CD4-positive, CD25-positive, alpha-beta regulatory T cell (primary cell): ENCODE data around the gene RAB2B. TPM values are rescaled to one million over a fixed set of nuclear protein-coding genes. Genes with fewer than 3 reads are reported as not detected.

ENCODE experiments used
- ATAC-seq, 2 donors: fragments of 150-1000 bp; cut with Tn5 transposase; one replicate each; pipeline ENCODE4 v1.10.0; 2021; ENCODE audit warnings: low read depth in 2 of 2, moderate number of reproducible peaks in 2 of 2, moderate library complexity in 1 of 2
- DNase-seq, 3 donors: peaks; one replicate each; pipeline versions ENCODE4 v3.0.0 to v3.0.0-alpha.2; 2012 to 2022; ENCODE audit warnings: mixed read lengths in 1 of 3
- H3K27ac ChIP-seq: one replicate; pipeline ENCODE4 v1.7.0; 2013; ENCODE audit warnings: mild to moderate bottlenecking, low read length; ENCODE audit not compliant: insufficient read depth, poor library complexity, severe bottlenecking
- H3K27me3 ChIP-seq: one replicate; pipeline ENCODE4 v1.7.0; 2013; ENCODE audit warnings: low read length; ENCODE audit not compliant: control insufficient read depth, insufficient read depth
- H3K36me3 ChIP-seq: one replicate; pipeline ENCODE4 v1.7.0; 2013; ENCODE audit warnings: mild to moderate bottlenecking, low read length, moderate library complexity; ENCODE audit not compliant: control insufficient read depth, insufficient read depth
- H3K4me1 ChIP-seq: 2 replicates; pipeline ENCODE4 v1.7.0; 2013; ENCODE audit warnings: mild to moderate bottlenecking, low read length; ENCODE audit not compliant: insufficient read depth, control insufficient read depth, poor library complexity, severe bottlenecking
- H3K4me3 ChIP-seq: one replicate; pipeline ENCODE4 v1.7.0; 2013; ENCODE audit warnings: low read depth, mild to moderate bottlenecking, low read length, moderate library complexity
- H3K9me3 ChIP-seq, 2 experiments: 1 replicate in 1 of 2; 2 replicates in 1 of 2; pipeline ENCODE4 v1.7.0; 2013; ENCODE audit warnings: low read length in 2 of 2, mild to moderate bottlenecking in 1 of 2, moderate library complexity in 1 of 2; ENCODE audit not compliant: control insufficient read depth in 2 of 2
- H3K27ac Mint-ChIP-seq, 3 donors: one replicate each; pipeline ENCODE4 v1.8.0; 2020 to 2022; ENCODE audit warnings: mild to moderate bottlenecking in 3 of 3, mixed read lengths in 3 of 3, moderate library complexity in 2 of 3
- H3K27me3 Mint-ChIP-seq: one replicate; pipeline ENCODE4 v1.8.0; 2022; ENCODE audit warnings: mild to moderate bottlenecking, mixed read lengths
- H3K36me3 Mint-ChIP-seq: one replicate; pipeline ENCODE4 v1.8.0; 2020; ENCODE audit warnings: mixed read lengths
- H3K4me1 Mint-ChIP-seq, 4 donors: one replicate each; pipeline ENCODE4 v1.8.0; 2020 to 2022; ENCODE audit warnings: mixed read lengths in 4 of 4, mild to moderate bottlenecking in 1 of 4
- H3K4me3 Mint-ChIP-seq, 4 donors: one replicate each; pipeline ENCODE4 v1.8.0; 2020 to 2022; ENCODE audit warnings: mild to moderate bottlenecking in 4 of 4, mixed read lengths in 4 of 4, moderate library complexity in 3 of 4
- H3K9me3 Mint-ChIP-seq, 7 donors: one replicate each; pipeline ENCODE4 v1.8.0; 2020 to 2022; ENCODE audit warnings: mixed read lengths in 7 of 7, mild to moderate bottlenecking in 3 of 7, moderate library complexity in 2 of 7
- polyA plus RNA-seq, 4 donors: library from polyadenylated mRNA; unstranded; fragments of 300-500 nt; fragmentation: Illumina TruSeq; gene quantifications; one replicate each; pipeline ENCODE4 v1.2.3, GENCODE V29; 2021
- total RNA-seq: library from RNA; stranded (reverse); gene quantifications from one replicate; pipeline ENCODE4 v1.2.3, GENCODE V29; 2022

Gene RAB2B
- total and polyA plus RNA-seq, 5 donors from 2014 or later = 12.1 to 32.6 (median 16.8) TPM

GRCh38 chr14:21437063-21437901 lies 39.5 kb downstream of the RAB2B start:
- Mint-ChIP-seq H3K36me3 (peaks cover 15% of the 10 kb centered on the region), H3K4me3 (peak overlapping the region; percentile 98 to 99 (median 98)), H3K4me1 (peaks cover 40 to 82% (median 61%) of the 10 kb centered on the region in 4 donors), H3K27ac (peak overlapping the region; percentile 99), H3K9me3 (no peaks in the 10 kb centered on the region), H3K27me3 (no peaks in the 10 kb centered on the region)
- H3K27me3 ChIP-seq = no peaks in the 10 kb centered on the region
- ATAC-seq (peak; percentile 99 to 100), DNase-seq (peak; percentile 99)
- H3K9me3 ChIP-seq = no peaks in the 10 kb centered on the region
- H3K36me3 ChIP-seq = peaks cover 2% of the 10 kb centered on the region
- H3K4me3 ChIP-seq = peak overlapping the region; percentile 82
- peaks cover 31% of the 10 kb centered on the region for H3K4me1 ChIP-seq
- peak overlapping the region; percentile 84 for H3K27ac ChIP-seq

GRCh38 chr14:21436567-21437062 lies 40.1 kb downstream of the RAB2B start:
- no peaks in the 10 kb centered on the region for H3K27me3 ChIP-seq
- Mint-ChIP-seq H3K4me3 (peak overlapping the region; percentile 98 to 99 (median 98)), H3K27me3 (no peaks in the 10 kb centered on the region), H3K27ac (peak overlapping the region; percentile 99), H3K36me3 (peaks cover 14% of the 10 kb centered on the region), H3K4me1 (peaks cover 35 to 78% (median 58%) of the 10 kb centered on the region in 4 donors), H3K9me3 (no peaks in the 10 kb centered on the region)
- DNase-seq (no peak), ATAC-seq (peak; percentile 2 to 6)
- H3K36me3 ChIP-seq = peaks cover 5% of the 10 kb centered on the region
- H3K27ac ChIP-seq = peak overlapping the region; percentile 84
- no peaks in the 10 kb centered on the region for H3K9me3 ChIP-seq
- peak overlapping the region; percentile 82 for H3K4me3 ChIP-seq
- H3K4me1 ChIP-seq = peaks cover 31% of the 10 kb centered on the region

- Mint-ChIP-seq H3K27ac (no peak overlapping the region), H3K27me3 (no peaks in the 10 kb centered on the region), H3K9me3 (no peaks in the 10 kb centered on the region), H3K4me3 (no peak overlapping the region), H3K4me1 (peaks cover 20 to 54% (median 44%) of the 10 kb centered on the region in 4 donors), H3K36me3 (peaks cover 48% of the 10 kb centered on the region)
- DNase-seq (no peak), ATAC-seq (no peak)
- H3K27ac ChIP-seq = no peak overlapping the region
- peaks cover 14% of the 10 kb centered on the region for H3K4me1 ChIP-seq
- H3K4me3 ChIP-seq = no peak overlapping the region
- H3K36me3 ChIP-seq = peaks cover 58% of the 10 kb centered on the region
- H3K9me3 ChIP-seq = no peaks in the 10 kb centered on the region
- no peaks in the 10 kb centered on the region for H3K27me3 ChIP-seq
Observed at GRCh38 chr14:21431126-21431525, 45.6 kb downstream of the RAB2B start.

GRCh38 chr14:21428930-21429329 lies 47.8 kb downstream of the RAB2B start:
- no peak overlapping the region for H3K4me3 Mint-ChIP-seq
- H3K9me3 Mint-ChIP-seq = no peaks in the 10 kb centered on the region
- no peak overlapping the region for H3K27ac ChIP-seq
- H3K4me3 ChIP-seq = no peak overlapping the region
- H3K36me3 ChIP-seq = peaks cover 78% of the 10 kb centered on the region
- no peak for DNase-seq
- no peaks in the 10 kb centered on the region for H3K27me3 Mint-ChIP-seq
- H3K4me1 Mint-ChIP-seq = peaks cover 6 to 33% (median 28%) of the 10 kb centered on the region in 4 donors
- peaks cover 4% of the 10 kb centered on the region for H3K4me1 ChIP-seq
- peaks cover 45% of the 10 kb centered on the region for H3K36me3 Mint-ChIP-seq
- no peak for ATAC-seq
- H3K27ac Mint-ChIP-seq = no peak overlapping the region
- no peaks in the 10 kb centered on the region for H3K9me3 ChIP-seq
- H3K27me3 ChIP-seq = no peaks in the 10 kb centered on the region

- Mint-ChIP-seq H3K27me3 (no peaks in the 10 kb centered on the region), H3K4me3 (no peak overlapping the region), H3K36me3 (peaks cover 39% of the 10 kb centered on the region), H3K4me1 (peaks cover 0 to 19% (median 15%) of the 10 kb centered on the region in 4 donors), H3K27ac (peak overlapping the region in 1 of 3 donors; percentile 50), H3K9me3 (no peaks in the 10 kb centered on the region)
- Histone ChIP-seq H3K27me3 (no peaks in the 10 kb centered on the region), H3K36me3 (peaks cover 96% of the 10 kb centered on the region), H3K4me1 (no peaks in the 10 kb centered on the region), H3K9me3 (no peaks in the 10 kb centered on the region), H3K27ac (no peak overlapping the region), H3K4me3 (no peak overlapping the region)
- no peak for DNase-seq
- no peak for ATAC-seq
Observed at GRCh38 chr14:21426692-21427091, 50.1 kb downstream of the RAB2B start.

- H3K4me1 Mint-ChIP-seq = peaks cover 0 to 3% (median under 1%) of the 10 kb centered on the region in 4 donors
- peaks cover 22% of the 10 kb centered on the region for H3K36me3 Mint-ChIP-seq
- H3K36me3 ChIP-seq = peaks cover 77% of the 10 kb centered on the region
- no peaks in the 10 kb centered on the region for H3K27me3 Mint-ChIP-seq
- no peaks in the 10 kb centered on the region for H3K4me1 ChIP-seq
- no peak overlapping the region for H3K27ac Mint-ChIP-seq
- no peaks in the 10 kb centered on the region for H3K9me3 ChIP-seq
- H3K4me3 Mint-ChIP-seq = no peak overlapping the region
- ATAC-seq (no peak), DNase-seq (no peak)
- H3K4me3 ChIP-seq = no peak overlapping the region
- H3K9me3 Mint-ChIP-seq = no peaks in the 10 kb centered on the region
- no peak overlapping the region for H3K27ac ChIP-seq
- no peaks in the 10 kb centered on the region for H3K27me3 ChIP-seq
Observed at GRCh38 chr14:21419528-21419927, 57.2 kb downstream of the RAB2B start.

GRCh38 chr14:21415329-21415728 lies 61.4 kb downstream of the RAB2B start:
- no peak overlapping the region for H3K4me3 ChIP-seq
- Mint-ChIP-seq H3K4me3 (no peak overlapping the region), H3K27ac (peak overlapping the region in 2 of 3 donors; percentile 10 to 12), H3K9me3 (no peaks in the 10 kb centered on the region), H3K4me1 (peaks cover 3 to 14% (median 5%) of the 10 kb centered on the region in 4 donors), H3K27me3 (no peaks in the 10 kb centered on the region), H3K36me3 (peaks cover 44% of the 10 kb centered on the region)
- DNase-seq (no peak), ATAC-seq (no peak)
- H3K27me3 ChIP-seq = no peaks in the 10 kb centered on the region
- H3K27ac ChIP-seq = no peak overlapping the region
- H3K4me1 ChIP-seq = no peaks in the 10 kb centered on the region
- H3K36me3 ChIP-seq = peaks cover 78% of the 10 kb centered on the region
- no peaks in the 10 kb centered on the region for H3K9me3 ChIP-seq
